T-cell (primary cell): ENCODE measurements around the gene COL4A1. TPM values are rescaled to one million over a fixed set of nuclear protein-coding genes. Genes with fewer than 3 reads are reported as not detected.

ENCODE experiments used
- ATAC-seq, 4 experiments: fragments of 200-7000 bp in 3 of 4; fragments of 150-1000 bp in 1 of 4; cut with Tn5 transposase; replicated peaks in 1 of 4; 1 replicate in 3 of 4; 2 replicates in 1 of 4; pipeline ENCODE4 v1.10.0; 2021; ENCODE audit warnings: moderate library complexity in 3 of 4, mild to moderate bottlenecking in 2 of 4, moderate number of reproducible peaks in 1 of 4
- CTCF ChIA-PET, 2 donors: fragments of 300-600 bp; sonication (Branson Sonifier 250); formaldehyde crosslinking; loops; one replicate each; lab custom pipeline; 2022; ENCODE audit warnings: antibody characterized with exemption in 2 of 2; lab: Charles Lee
- POLR2A ChIA-PET, 2 donors: fragments of 300-600 bp; sonication (Branson Sonifier 250); formaldehyde crosslinking; loops; one replicate each; lab custom pipeline; 2022; ENCODE audit warnings: antibody characterized with exemption in 2 of 2; lab: Charles Lee
- DNase-seq, 35 experiments: peaks; one replicate each; pipeline versions ENCODE4 v3.0.0 to v3.0.0-alpha.2; 2013 to 2023
- H3K27ac ChIP-seq: one replicate; pipeline ENCODE4 v1.5.1; 2013; ENCODE audit warnings: low read length
- H3K27me3 ChIP-seq, 2 experiments: replicated peaks in 1 of 2; 1 replicate in 1 of 2; 2 replicates in 1 of 2; pipeline versions ENCODE4 v1.6.1 to v1.7.0; 2013; ENCODE audit warnings: low read length in 1 of 2, mixed read lengths in 1 of 2; ENCODE audit not compliant: control insufficient read depth in 2 of 2, insufficient read depth in 2 of 2; ENCODE audit errors: extremely low read depth in 1 of 2
- H3K36me3 ChIP-seq, 2 donors: 1 replicate in 1 of 2; 2 replicates in 1 of 2; pipeline versions ENCODE4 v1.6.1 to v1.7.0; 2013; ENCODE audit warnings: low read length in 1 of 2; ENCODE audit not compliant: control insufficient read depth in 2 of 2, insufficient read depth in 1 of 2; ENCODE audit errors: extremely low read depth in 1 of 2
- H3K4me1 ChIP-seq, 2 experiments: 1 replicate in 1 of 2; 2 replicates in 1 of 2; pipeline versions ENCODE4 v1.6.1 to v1.7.0; 2013; ENCODE audit warnings: low read length in 2 of 2, mixed read lengths in 1 of 2; ENCODE audit not compliant: insufficient read depth in 2 of 2, control insufficient read depth in 1 of 2; ENCODE audit errors: extremely low read depth in 1 of 2
- H3K4me3 ChIP-seq, 2 donors: 1 replicate in 1 of 2; 2 replicates in 1 of 2; pipeline versions ENCODE4 v1.5.1 to v1.7.0; 2013; ENCODE audit warnings: mild to moderate bottlenecking in 2 of 2, low read length in 1 of 2, moderate library complexity in 1 of 2; ENCODE audit not compliant: control insufficient read depth in 1 of 2; ENCODE audit errors: extremely low read depth in 1 of 2
- H3K9me3 ChIP-seq: 2 replicates; pipeline ENCODE4 v1.7.0; 2013
- H3K27ac Mint-ChIP-seq, 2 donors: one replicate each; pipeline ENCODE4 v1.8.0; 2020 to 2021; ENCODE audit warnings: mild to moderate bottlenecking in 2 of 2, mixed read lengths in 2 of 2
- H3K27me3 Mint-ChIP-seq, 2 donors: one replicate each; pipeline ENCODE4 v1.8.0; 2021 to 2022; ENCODE audit warnings: mixed read lengths in 2 of 2
- H3K36me3 Mint-ChIP-seq: one replicate; pipeline ENCODE4 v1.8.0; 2021; ENCODE audit warnings: mixed read lengths
- H3K4me1 Mint-ChIP-seq, 3 donors: one replicate each; pipeline ENCODE4 v1.8.0; 2020 to 2022; ENCODE audit warnings: mixed read lengths in 3 of 3, mild to moderate bottlenecking in 1 of 3
- H3K4me3 Mint-ChIP-seq, 3 donors: one replicate each; pipeline ENCODE4 v1.8.0; 2020 to 2022; ENCODE audit warnings: mild to moderate bottlenecking in 3 of 3, mixed read lengths in 3 of 3, moderate library complexity in 3 of 3
- H3K9me3 Mint-ChIP-seq, 3 donors: one replicate each; pipeline ENCODE4 v1.8.0; 2020 to 2022; ENCODE audit warnings: mixed read lengths in 3 of 3
- WGBS: methylation state at CpG from one replicate; pipeline ENCODE4 v1.1.5; 2013; ENCODE audit warnings: missing lambda C conversion rate; ENCODE audit not compliant: insufficient coverage; 5-methylcytosine and 5-hydroxymethylcytosine counted together
- total RNA-seq, 35 experiments: library from RNA in 6 of 35; stranded (reverse) in 6 of 35; fragments of 120-200 nt in 1 of 35; gene quantifications; one replicate each; pipeline versions ENCODE4 v1.2.1 to v1.2.4 and lab custom pipeline; 2013 to 2026

Gene COL4A1
- total RNA-seq, 5 donors from 2014 or later (not counting 1 experiment from before 2014, with no cell fraction given), result 0.49 to 1.3 (median 0.85) TPM; not detected in 2

DNA sequence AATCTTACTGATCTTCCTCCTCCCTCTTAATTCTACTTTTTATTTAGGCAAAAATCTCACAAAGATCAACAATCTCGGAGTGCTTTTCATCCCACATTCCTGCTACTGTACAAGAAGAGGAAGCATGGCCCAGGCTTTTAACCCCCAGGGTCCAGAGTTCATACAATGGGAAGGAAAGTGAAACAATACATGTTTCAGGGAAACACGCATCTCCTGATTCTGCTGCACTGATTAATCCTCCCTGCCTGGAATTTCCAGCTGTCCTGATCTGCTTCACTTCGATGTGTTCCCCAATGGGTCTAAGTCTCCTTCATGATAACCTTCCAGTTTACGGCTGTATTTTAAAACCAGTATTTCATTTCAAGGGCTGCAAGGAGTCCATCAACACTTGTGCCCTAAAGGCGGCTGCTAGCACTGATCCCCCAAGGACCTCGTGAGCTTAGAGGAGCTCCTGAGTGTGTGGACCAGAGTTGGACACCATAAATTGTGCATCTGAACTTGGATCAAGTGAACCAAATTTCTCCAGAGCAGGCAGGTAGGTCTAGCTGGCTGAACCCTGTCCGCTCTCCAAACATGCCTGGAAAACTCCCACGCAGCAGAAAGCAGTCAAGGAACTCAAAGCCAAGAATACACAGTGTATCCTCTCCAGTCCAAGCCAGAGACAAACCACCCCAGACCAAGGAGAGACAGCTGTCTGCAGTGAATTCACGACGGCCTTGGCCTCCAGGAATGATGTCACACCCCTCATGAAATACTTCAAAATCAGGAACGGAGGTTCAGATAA is 44.3 kb downstream of the COL4A1 start:
- Mint-ChIP-seq H3K27me3 (peaks cover 28 to 32% of the 10 kb centered on the region in 2 donors), H3K4me3 (no peak overlapping the region), H3K27ac (no peak overlapping the region), H3K36me3 (no peaks in the 10 kb centered on the region), H3K4me1 (no peaks in the 10 kb centered on the region), H3K9me3 (peaks cover 0 to 6% (median 0%) of the 10 kb centered on the region in 3 donors)
- CTCF ChIA-PET, result no interaction called here
- H3K27ac ChIP-seq, result no peak overlapping the region
- DNase-seq (no peak), ATAC-seq (no peak)
- POLR2A ChIA-PET, result no interaction called here
- H3K4me3 ChIP-seq, result no peak overlapping the region
- no peaks in the 10 kb centered on the region for H3K4me1 ChIP-seq
- H3K9me3 ChIP-seq, result no peaks in the 10 kb centered on the region
- peaks cover 0 to 14% of the 10 kb centered on the region in 2 experiments for H3K27me3 ChIP-seq
- 58% methylated on average over 7 of the region's 11 CpGs for WGBS
- no peaks in the 10 kb centered on the region for H3K36me3 ChIP-seq

DNA sequence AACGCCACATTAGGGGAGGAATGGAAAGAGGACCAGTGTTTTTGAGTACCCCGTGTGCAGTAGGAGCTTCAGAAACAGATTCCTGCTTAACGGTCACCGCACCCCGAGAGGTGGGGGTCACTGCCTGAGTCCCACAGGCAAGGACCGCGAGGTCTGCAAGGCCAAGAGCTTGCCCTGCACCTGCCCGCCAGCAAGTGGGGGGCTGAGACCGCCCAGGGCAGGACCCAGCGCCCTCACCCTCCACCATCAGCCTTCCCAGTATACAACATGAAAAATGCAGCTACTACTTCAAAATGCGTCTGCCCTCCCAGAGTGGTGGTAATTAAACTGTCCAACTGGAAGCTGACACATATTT is 44.9 kb downstream of the COL4A1 start:
- Mint-ChIP-seq H3K36me3 (no peaks in the 10 kb centered on the region), H3K27ac (no peak overlapping the region), H3K4me3 (no peak overlapping the region), H3K9me3 (peaks cover 0 to 6% (median 0%) of the 10 kb centered on the region in 3 donors), H3K4me1 (no peaks in the 10 kb centered on the region), H3K27me3 (peaks cover 28 to 32% of the 10 kb centered on the region in 2 donors)
- no peaks in the 10 kb centered on the region for H3K9me3 ChIP-seq
- WGBS, result 33% methylated on average over 1 of the region's 11 CpGs
- H3K27me3 ChIP-seq, result peaks cover 0 to 14% of the 10 kb centered on the region in 2 experiments
- no peaks in the 10 kb centered on the region for H3K36me3 ChIP-seq
- POLR2A ChIA-PET, result no interaction called here
- DNase-seq (no peak), ATAC-seq (no peak)
- H3K4me1 ChIP-seq, result no peaks in the 10 kb centered on the region
- H3K4me3 ChIP-seq, result no peak overlapping the region
- no peak overlapping the region for H3K27ac ChIP-seq
- CTCF ChIA-PET, result no interaction called here

DNA sequence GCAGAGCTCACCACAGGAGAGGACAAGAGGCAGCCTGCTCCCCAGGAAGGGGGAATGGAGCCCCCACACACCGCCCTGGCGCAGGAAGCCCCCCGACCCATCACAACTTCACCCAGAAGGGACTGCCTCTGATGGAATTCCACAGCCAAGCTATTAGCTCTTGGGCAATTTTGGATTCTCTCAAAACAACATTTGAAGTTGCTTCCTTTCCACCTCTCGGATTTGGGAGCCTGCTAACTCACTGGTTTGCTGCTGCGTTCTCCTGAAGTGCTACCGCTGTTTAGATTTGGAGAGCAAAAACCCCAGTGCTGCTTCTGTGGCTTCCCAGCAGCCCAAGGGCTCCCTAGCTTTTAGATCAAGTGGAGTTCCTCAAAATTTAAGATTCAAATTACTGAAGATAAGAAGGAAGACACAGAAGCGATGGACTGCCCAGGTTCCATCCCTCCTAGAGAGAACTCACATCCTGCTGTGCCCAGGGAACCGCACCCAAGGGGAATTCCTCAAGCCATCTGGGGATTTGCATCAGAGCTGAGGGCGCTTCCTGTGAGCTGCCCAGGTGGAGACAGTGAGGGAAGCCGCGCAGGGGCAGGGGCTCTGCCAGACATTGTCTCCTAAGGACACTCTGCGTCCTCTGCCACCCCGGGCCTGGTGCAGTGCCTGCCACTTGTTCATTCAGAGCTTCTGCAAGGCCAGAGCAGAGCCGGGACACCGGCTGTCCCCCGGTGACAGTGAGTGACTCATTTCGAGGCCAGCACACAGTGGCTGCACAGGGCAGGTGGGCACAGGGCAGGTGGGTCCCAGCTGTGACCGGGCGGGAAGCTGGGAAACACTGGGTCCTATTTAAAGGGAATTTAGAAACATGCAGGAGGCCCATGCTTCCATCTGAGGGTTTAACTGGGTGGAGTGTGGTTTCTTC is 45.5 kb downstream of the COL4A1 start:
- H3K27me3 Mint-ChIP-seq, result peaks cover 28 to 32% of the 10 kb centered on the region in 2 donors
- WGBS, result 76% methylated on average over 16 of the region's 19 CpGs
- no peak overlapping the region for H3K27ac Mint-ChIP-seq
- Histone ChIP-seq H3K4me3 (no peak overlapping the region), H3K4me1 (no peaks in the 10 kb centered on the region), H3K9me3 (no peaks in the 10 kb centered on the region), H3K27me3 (peaks cover 0 to 14% of the 10 kb centered on the region in 2 experiments), H3K36me3 (no peaks in the 10 kb centered on the region), H3K27ac (no peak overlapping the region)
- H3K36me3 Mint-ChIP-seq, result no peaks in the 10 kb centered on the region
- DNase-seq (no peak), ATAC-seq (no peak)
- H3K4me1 Mint-ChIP-seq, result peaks cover 0 to under 1% (median 0%) of the 10 kb centered on the region in 3 donors
- ChIA-PET POLR2A (no interaction called here), CTCF (no interaction called here)
- H3K4me3 Mint-ChIP-seq, result no peak overlapping the region
- peaks cover 0 to 6% (median 0%) of the 10 kb centered on the region in 3 donors for H3K9me3 Mint-ChIP-seq

DNA sequence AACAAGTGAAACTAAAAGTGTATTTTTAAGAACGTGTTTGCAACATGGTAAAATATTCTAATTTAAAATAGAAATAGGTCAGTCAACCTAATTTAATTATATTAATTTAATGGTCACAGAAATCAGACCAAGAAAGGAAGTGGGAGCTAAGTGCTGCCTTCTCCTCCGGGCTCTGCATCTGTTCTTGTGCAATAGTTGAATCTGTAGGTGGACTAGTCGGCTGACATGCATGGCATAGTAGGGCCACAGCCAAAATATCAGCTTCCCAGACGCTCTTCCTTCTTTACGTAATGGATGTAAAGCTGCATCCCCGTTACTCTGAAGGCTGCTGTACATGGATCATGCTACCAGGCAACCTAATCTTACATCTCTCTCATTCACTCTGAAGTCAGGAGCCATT is 47.3 kb downstream of the COL4A1 start:
- Histone ChIP-seq H3K27ac (no peak overlapping the region), H3K4me3 (no peak overlapping the region), H3K36me3 (no peaks in the 10 kb centered on the region), H3K27me3 (peaks cover 0 to 7% of the 10 kb centered on the region in 2 experiments), H3K4me1 (no peaks in the 10 kb centered on the region), H3K9me3 (no peaks in the 10 kb centered on the region)
- DNase-seq (no peak), ATAC-seq (no peak)
- Mint-ChIP-seq H3K9me3 (peaks cover 6 to 16% (median 9%) of the 10 kb centered on the region in 3 donors), H3K4me3 (no peak overlapping the region), H3K4me1 (peaks cover 0 to 6% (median 2%) of the 10 kb centered on the region in 3 donors), H3K27me3 (peaks cover 23 to 25% of the 10 kb centered on the region in 2 donors), H3K36me3 (no peaks in the 10 kb centered on the region), H3K27ac (no peak overlapping the region)
- 78% methylated on average over 4 of the region's 6 CpGs for WGBS
- POLR2A ChIA-PET, result no interaction called here
- CTCF ChIA-PET, result no interaction called here

DNA sequence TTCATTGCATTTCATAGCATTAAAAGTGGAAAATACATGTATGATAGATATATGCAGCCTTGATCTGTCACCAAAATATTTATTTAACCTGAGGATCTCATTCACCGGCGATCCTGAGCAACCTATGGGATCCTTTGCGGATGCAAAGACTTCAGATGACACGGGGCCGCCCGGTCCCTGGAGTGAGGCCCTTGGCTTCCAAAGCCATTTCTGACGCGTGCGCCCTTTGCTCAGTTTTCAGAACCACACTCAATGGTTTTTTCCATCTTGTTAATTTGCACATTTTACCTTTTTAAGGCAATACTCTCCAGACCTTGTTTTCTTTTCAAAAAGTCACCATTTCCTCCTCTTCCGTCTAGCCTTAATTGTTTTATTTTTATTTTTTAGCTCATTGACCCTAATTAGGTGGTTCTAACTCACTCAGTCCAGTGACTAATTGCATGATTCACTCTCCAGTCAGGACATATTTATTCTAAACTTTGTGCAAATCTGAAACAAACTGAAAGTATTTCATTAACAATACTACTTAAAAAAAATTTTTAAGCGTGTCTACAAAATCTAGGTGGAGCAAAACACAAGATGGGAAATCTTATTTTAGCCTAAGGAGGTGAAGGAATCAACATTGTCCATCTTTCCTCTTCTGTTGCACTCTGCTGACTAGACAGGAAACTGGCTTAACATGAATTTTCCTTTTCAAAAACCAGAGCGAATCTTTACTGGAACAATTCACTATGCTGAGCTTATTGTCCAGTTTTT is 47.9 kb downstream of the COL4A1 start:
- no peak for ATAC-seq
- POLR2A ChIA-PET, result no interaction called here

DNA sequence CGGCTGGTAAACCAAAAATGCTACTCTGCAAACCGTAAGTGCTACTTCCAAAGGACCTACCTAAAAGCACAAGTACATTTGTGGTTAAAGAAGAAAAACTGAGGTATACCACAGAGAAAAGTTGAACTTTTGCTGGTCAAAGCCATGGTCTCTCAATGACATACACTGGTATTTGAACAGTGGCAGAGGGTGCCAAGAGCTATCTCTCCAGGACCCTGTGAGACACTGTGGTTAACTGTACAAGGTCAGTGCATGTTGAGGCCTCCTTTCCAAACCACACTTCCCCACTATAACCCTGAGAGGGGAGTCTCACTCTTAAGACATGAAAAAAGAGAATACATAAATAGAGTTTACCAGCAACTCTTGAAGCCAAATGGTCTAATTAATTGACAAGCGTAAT is 49.5 kb downstream of the COL4A1 start:
- CTCF ChIA-PET, result no interaction called here
- peaks cover 13 to 16% of the 10 kb centered on the region in 2 donors for H3K27me3 Mint-ChIP-seq
- Histone ChIP-seq H3K4me3 (no peak overlapping the region), H3K36me3 (no peaks in the 10 kb centered on the region), H3K27ac (no peak overlapping the region), H3K9me3 (no peaks in the 10 kb centered on the region), H3K27me3 (peaks cover 0 to 7% of the 10 kb centered on the region in 2 experiments), H3K4me1 (no peaks in the 10 kb centered on the region)
- H3K27ac Mint-ChIP-seq, result no peak overlapping the region
- no peak for ATAC-seq
- no peaks in the 10 kb centered on the region for H3K36me3 Mint-ChIP-seq
- no peak for DNase-seq
- POLR2A ChIA-PET, result no interaction called here
- WGBS, result no CpG with 5 or more reads among the region's 3 CpGs
- H3K4me1 Mint-ChIP-seq, result peaks cover 0 to 6% (median 2%) of the 10 kb centered on the region in 3 donors
- peaks cover 7 to 16% (median 10%) of the 10 kb centered on the region in 3 donors for H3K9me3 Mint-ChIP-seq
- H3K4me3 Mint-ChIP-seq, result no peak overlapping the region

More for the DNA sequence above, 47.9 kb downstream of the COL4A1 start:
- Mint-ChIP-seq H3K27ac (no peak overlapping the region), H3K9me3 (peaks cover 7 to 16% (median 10%) of the 10 kb centered on the region in 3 donors), H3K27me3 (peaks cover 21 to 24% of the 10 kb centered on the region in 2 donors), H3K36me3 (no peaks in the 10 kb centered on the region), H3K4me1 (peaks cover 0 to 6% (median 2%) of the 10 kb centered on the region in 3 donors), H3K4me3 (no peak overlapping the region)
- no peaks in the 10 kb centered on the region for H3K9me3 ChIP-seq
- no peaks in the 10 kb centered on the region for H3K4me1 ChIP-seq
- no peak overlapping the region for H3K4me3 ChIP-seq
- no peak overlapping the region for H3K27ac ChIP-seq
- no peak for DNase-seq
- H3K27me3 ChIP-seq, result peaks cover 0 to 7% of the 10 kb centered on the region in 2 experiments
- H3K36me3 ChIP-seq, result no peaks in the 10 kb centered on the region
- CTCF ChIA-PET, result no interaction called here
- WGBS, result 94% methylated on average over 10 of the region's 12 CpGs
